HTR-8/SVneo (cell line): Measurements from ENCODE around the gene WFDC9.
"Not testable (repeated sequence)": the region's sequence is repeated elsewhere in the genome, so short reads cannot be mapped to it uniquely, and the experiment has no call there.

Experiments used
- DNase-seq: peaks from one replicate; pipeline ENCODE4 v3.0.0; 2011; ENCODE audit warnings: low spot score, mixed read lengths; ENCODE audit not compliant: insufficient read length
- FAIRE-seq: peaks from 2 replicates; lab custom pipeline; 2011; peaks lifted over from hg19 to GRCh38; lab: Jason Lieb, UNC

The WFDC9 gene

GRCh38 chr20:45595235-45595634, 35.8 kb downstream of the WFDC9 start:
- FAIRE-seq = no peak

DNA sequence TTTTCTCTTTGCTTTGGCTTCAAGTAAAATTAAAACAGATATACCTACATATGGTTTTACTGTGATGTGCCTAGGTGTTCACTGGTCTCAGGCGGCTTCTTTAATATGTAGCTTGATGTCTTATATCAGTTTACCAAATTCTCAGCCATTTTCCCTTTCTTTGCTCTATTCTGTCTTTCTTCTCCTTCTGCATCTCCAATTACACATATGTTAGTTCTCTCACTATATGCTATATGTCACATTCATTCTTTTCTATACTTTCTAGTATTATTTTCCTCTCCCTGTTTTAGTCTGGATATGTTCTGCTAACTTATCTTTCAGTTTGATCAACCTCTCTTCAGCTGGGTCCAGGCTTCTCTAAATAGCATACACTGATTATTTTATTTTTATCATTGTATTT, 37.6 kb downstream of the WFDC9 start:
- DNase-seq (no peak), FAIRE-seq (peak; percentile 28)

More at GRCh38 chr20:45595235-45595634, 35.8 kb downstream of the WFDC9 start:
- no peak for DNase-seq

DNA sequence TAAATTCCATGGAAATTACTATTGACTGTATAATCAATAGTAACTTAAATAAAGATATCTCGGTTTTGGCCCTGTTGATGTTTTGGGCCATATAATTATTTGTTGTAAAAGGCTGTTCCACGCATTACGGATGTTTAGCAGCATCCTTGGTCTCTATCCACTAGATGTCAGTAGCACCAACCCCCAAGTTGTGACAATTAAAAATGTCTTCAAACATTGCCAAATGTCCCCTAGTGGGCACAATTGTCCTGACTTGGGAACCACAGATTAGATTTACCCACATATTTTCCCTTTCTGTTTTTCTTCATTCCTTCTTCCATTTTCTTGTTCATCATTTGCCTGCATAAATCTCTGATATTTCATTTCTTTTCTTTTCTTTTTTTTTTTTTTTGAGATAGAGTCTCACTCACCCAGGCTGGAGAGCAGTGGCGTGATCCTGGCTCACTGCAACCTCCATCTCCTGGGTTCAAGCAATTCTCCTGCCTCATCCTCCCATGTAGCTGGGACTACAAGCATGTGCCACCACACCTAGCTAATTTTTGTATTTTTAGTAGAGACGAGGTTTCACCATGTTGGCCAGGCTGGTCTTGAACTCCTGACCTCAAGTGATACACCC, 38.4 kb downstream of the WFDC9 start:
- DNase-seq (peak; percentile 68), FAIRE-seq (peak; percentile 99)

DNA sequence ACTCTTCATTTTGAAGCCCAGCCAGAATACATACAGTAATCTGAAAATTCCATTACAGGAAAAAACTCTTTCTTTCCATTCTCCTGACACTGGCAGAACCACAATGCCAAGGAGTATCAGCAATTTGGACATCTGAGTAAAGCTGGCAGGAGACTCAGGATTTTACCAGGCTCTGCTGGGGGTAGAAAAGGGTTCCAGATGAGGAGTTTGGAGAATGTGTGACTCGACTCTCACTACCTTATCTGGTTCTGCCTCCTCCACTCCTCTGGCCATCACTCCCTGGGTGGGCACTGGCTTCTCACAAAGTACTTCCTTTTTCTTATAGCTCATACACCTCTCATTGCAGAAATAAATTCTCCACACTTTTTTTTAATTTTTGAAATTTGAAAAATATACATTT, 41.4 kb downstream of the WFDC9 start:
- no peak for FAIRE-seq
- no peak for DNase-seq

GRCh38 chr20:45588800-45589199, 42.3 kb downstream of the WFDC9 start:
- DNase-seq (no peak), FAIRE-seq (no peak)

GRCh38 chr20:45585986-45586385, 45.1 kb downstream of the WFDC9 start:
- DNase-seq, FAIRE-seq: not testable (repeated sequence)

- DNase-seq, FAIRE-seq: not testable (repeated sequence)
These were observed 46.8 kb downstream of the WFDC9 start for GRCh38 chr20:45584294-45584693.

DNA sequence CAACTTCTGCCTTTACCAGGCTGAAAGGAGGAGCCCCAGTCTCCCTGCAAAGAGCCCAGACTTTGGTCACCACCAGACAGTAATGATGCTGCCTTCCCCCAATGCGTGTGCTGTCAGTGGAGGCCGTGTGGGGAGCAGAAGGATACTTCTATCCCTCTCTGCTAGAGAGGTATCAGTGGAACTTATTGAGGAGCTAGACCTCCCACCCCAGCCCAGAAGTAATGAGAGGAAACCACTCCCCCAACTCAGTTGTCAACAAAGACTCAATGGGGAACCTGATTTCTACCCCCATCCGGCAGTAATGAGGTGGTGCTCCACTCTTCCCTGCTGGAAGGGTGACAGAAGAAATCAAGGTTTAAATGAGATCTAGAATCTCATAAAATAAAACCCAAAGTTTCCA, 47.6 kb downstream of the WFDC9 start:
- FAIRE-seq (peak; percentile 4), DNase-seq (no peak)

DNA sequence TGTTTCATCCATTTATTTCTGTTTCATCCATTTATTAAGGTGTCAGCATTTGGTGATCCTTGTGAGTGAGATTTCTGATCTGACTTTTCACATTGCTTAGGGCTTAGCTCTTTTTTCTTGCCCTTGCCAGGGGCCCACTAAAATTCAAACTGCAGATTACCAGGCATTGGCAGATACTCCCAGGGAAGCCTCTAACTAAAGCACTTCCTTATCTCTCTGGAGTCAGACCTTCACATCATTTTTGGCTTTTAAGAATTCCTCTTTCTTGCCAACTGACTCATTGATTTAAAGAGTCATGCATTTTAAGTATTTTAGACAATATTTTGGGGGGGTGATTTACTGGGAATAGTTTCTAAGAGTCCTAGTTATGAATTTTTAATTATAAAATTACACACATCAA, 49.4 kb downstream of the WFDC9 start:
- DNase-seq (no peak), FAIRE-seq (no peak)

GRCh38 chr20:45579184-45579583, 51.9 kb downstream of the WFDC9 start, which contains the start of gene WFDC8:
Gene WFDC8 (minus strand): TSS chr20:45579284. CDS start chr20:45579247, 37 bp downstream.
- DNase-seq (no peak), FAIRE-seq (no peak)

GRCh38 chr20:45578231-45578630, 52.9 kb downstream of the WFDC9 start:
- no peak for DNase-seq
- no peak for FAIRE-seq

GRCh38 chr20:45576995-45577394, 54.1 kb downstream of the WFDC9 start:
- DNase-seq (no peak), FAIRE-seq (peak; percentile 20)

DNA sequence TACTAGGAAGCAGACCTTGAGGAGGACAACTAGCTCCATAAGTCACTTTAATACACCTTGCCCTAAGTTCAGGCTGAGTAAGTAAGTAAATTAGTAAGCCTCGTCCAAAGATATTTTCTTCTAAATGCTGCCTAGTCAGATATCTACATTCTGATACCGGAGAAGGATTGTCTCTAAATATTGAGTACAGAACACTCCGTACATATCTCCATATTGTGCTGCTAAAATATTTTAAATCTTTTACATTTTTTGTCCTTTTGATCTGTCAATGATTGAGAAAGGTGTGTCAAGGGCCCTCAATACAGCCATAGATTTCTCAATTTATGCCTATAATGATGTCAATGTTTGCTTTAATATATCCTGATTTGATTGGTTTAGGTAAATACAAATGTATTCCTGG, 55.2 kb downstream of the WFDC9 start:
- DNase-seq = no peak
- FAIRE-seq = no peak

DNA sequence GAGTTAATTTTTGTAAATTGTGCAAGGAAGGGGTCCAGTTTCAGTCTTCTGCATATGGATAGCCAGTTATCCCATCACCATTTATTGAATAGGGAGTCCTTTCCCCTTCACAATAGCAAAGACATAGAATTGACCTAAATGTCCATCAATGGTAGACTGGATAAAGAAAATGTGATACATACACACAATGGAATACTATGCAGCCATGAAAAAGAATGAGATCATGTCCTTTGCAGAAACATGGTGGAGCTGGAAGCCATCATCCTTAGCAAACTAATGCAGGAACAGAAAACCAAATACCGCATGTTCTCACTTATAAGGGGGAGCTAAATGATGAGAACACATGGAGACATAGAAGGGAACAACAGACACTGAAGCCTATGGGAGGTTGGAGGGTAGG, 61.4 kb downstream of the WFDC9 start:
- DNase-seq, FAIRE-seq: not testable (repeated sequence)

- DNase-seq (no peak), FAIRE-seq (peak; percentile 71)
These were observed 66.3 kb downstream of the WFDC9 start for GRCh38 chr20:45564760-45565276.
